Coronary artery (tissue), 2 donors: Measurements from ENCODE around the gene SGMS1.
"Not testable (repeated sequence)": the region's sequence is repeated elsewhere in the genome, so short reads cannot be mapped to it uniquely, and the experiment has no call there.

Source experiments
- DNase-seq: peaks from one replicate; pipeline ENCODE4 v3.0.0-alpha.2; 2017; ENCODE audit warnings: low spot score
- H3K27ac ChIP-seq, 2 donors: fragments of 200-600 bp; sonication (generic); one replicate each; pipeline ENCODE4 v1.5.1; 2016 to 2019
- H3K4me3 ChIP-seq: fragments of 200-600 bp; sonication (generic); 2 replicates; pipeline ENCODE4 v1.5.1; 2016; ENCODE audit warnings: mild to moderate bottlenecking, moderate library complexity
- CTCF ChIP-seq: fragments of 200-600 bp; sonication (generic); IDR thresholded peaks from one replicate; pipeline ENCODE4 v1.5.1; 2019; ENCODE audit warnings: antibody characterized with exemption

Gene SGMS1

DNA sequence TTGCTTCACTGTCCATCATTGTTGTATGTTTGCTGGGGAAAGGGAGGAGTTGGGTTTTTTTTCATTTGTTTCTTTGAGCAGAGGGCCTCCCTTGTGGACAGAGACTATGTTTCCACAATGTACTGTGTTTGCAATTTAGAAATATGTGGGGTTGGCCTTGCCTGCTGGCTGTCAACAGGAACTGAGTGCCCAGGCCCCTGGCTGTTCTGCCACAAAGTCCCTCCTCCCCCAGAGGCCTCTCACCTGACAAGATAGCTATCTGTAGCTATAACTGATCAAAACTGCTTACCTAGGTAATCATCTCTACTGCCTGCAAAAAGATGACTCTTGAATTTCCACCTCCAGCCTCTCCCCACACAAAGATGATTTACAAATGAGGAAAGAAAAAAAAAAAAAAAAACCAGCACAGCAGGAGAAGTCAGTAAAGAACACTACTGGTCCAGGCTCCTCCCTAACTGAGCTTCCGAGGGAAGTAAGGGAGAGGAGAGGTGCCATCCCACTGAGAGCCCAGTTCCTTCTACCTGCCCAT is 121.8 kb downstream of the SGMS1 start:
- H3K27ac ChIP-seq = no peak overlapping the region
- no peak for DNase-seq
- H3K4me3 ChIP-seq = no peak overlapping the region
- TF ChIP-seq CTCF = no peak

GRCh38 chr10:50501478-50501877 is 122.3 kb downstream of the SGMS1 start:
- DNase-seq = no peak
- Histone ChIP-seq H3K27ac (no peak overlapping the region), H3K4me3 (no peak overlapping the region)
- no peak for TF ChIP-seq CTCF

- TF ChIP-seq CTCF = no peak
- no peak overlapping the region for H3K4me3 ChIP-seq
- peak overlapping the region; percentile 6 to 59 for H3K27ac ChIP-seq
- DNase-seq = no peak
These were observed 125.3 kb downstream of the SGMS1 start for GRCh38 chr10:50498465-50498864.

GRCh38 chr10:50497758-50498157 is 126.0 kb downstream of the SGMS1 start:
- no peak for DNase-seq
- Histone ChIP-seq H3K27ac (peak overlapping the region; percentile 6 to 59), H3K4me3 (peak overlapping the region; percentile 2)
- no peak for TF ChIP-seq CTCF

- Histone ChIP-seq H3K4me3 (no peak overlapping the region), H3K27ac (peak overlapping the region in 1 of 2 donors; percentile 59)
- no peak for TF ChIP-seq CTCF
- no peak for DNase-seq
These were observed 127.5 kb downstream of the SGMS1 start for GRCh38 chr10:50496228-50496627.

GRCh38 chr10:50490241-50490640 is 133.5 kb downstream of the SGMS1 start:
- DNase-seq = no peak
- no peak overlapping the region for H3K4me3 ChIP-seq
- no peak for TF ChIP-seq CTCF
- H3K27ac ChIP-seq = no peak overlapping the region

DNA sequence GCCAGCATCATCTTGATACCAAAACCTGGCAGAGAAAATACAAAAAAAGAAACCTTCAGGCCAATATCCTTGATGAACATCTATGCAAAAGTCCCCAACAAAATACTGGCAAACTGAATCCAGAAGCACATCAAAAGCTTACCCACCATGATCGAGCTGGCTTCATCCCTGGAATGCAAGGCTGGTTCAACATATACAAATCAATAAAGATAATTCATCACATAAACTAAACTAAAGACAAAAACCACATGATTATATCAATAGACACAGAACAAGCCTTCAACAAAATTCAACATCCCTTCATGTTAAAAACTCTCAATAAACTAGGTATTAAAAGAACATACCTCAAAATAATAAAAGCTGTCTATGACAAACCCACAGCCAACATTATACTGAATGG is 139.2 kb downstream of the SGMS1 start:
- H3K27ac ChIP-seq, DNase-seq, H3K4me3 ChIP-seq: not testable (repeated sequence)
